ENCODE data around the gene HEMGN.

The HEMGN gene

GRCh38 chr9:97891736-97892135, 46.2 kb downstream of the HEMGN start:
- no peak for DNase-seq

GRCh38 chr9:97889941-97890887, 47.8 kb downstream of the HEMGN start:
- DNase-seq, result no peak

GRCh38 chr9:97880336-97880735, 57.6 kb downstream of the HEMGN start:
- no peak for DNase-seq

All from NCI-H446 treated with DMSO at 0.1 percent for 48 hours (cell line).